Retinal pigment epithelial cell (primary cell): ENCODE results near the gene MICA.
"Not testable (repeated sequence)": the region's sequence is repeated elsewhere in the genome, so short reads cannot be mapped to it uniquely, and the experiment has no call there.

ENCODE experiments used
- DNase-seq: peaks from one replicate; pipeline ENCODE4 v3.0.0-alpha.2; 2010; ENCODE audit warnings: low read depth
- H3K4me3 ChIP-seq: 2 replicates; pipeline ENCODE4 v1.5.1; 2011; ENCODE audit warnings: mild to moderate bottlenecking, low read length, control low read depth, moderate library complexity
- TF ChIP-seq, protein P1 (sequence below): conservative IDR thresholded peaks from 2 replicates; pipeline ENCODE4 v1.5.1; 2011; ENCODE audit warnings: low read depth, low read length, control low read depth, inconsistent platforms

MICA gene

GRCh38 chr6:31368461-31368860, 34.9 kb upstream of the MICA start:
- TF ChIP-seq, protein P1, sequence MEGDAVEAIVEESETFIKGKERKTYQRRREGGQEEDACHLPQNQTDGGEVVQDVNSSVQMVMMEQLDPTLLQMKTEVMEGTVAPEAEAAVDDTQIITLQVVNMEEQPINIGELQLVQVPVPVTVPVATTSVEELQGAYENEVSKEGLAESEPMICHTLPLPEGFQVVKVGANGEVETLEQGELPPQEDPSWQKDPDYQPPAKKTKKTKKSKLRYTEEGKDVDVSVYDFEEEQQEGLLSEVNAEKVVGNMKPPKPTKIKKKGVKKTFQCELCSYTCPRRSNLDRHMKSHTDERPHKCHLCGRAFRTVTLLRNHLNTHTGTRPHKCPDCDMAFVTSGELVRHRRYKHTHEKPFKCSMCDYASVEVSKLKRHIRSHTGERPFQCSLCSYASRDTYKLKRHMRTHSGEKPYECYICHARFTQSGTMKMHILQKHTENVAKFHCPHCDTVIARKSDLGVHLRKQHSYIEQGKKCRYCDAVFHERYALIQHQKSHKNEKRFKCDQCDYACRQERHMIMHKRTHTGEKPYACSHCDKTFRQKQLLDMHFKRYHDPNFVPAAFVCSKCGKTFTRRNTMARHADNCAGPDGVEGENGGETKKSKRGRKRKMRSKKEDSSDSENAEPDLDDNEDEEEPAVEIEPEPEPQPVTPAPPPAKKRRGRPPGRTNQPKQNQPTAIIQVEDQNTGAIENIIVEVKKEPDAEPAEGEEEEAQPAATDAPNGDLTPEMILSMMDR: no peak
- DNase-seq: no peak

GRCh38 chr6:31374118-31374517, 29.3 kb upstream of the MICA start:
- not testable (repeated sequence) for DNase-seq

More at GRCh38 chr6:31368461-31368860, 34.9 kb upstream of the MICA start:
- H3K4me3 ChIP-seq: no peak overlapping the region

DNA sequence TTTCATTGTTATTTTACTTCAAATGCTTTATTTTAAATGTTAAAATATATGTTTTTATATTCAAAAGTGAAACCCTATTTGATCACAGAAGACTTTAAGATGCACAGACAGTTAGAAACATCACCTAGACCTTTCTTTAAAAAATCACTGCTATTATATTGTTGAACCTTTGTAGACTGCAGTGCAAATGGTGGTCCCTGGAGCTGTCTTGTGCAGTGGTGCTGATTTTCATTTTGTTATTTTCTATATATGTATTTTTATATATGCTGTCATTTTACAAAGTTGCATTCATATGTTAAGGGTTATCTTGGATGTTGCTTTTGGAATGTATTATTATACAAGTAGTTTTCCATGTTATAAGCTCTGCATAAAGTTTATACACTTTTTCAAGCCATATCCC, 27.7 kb upstream of the MICA start:
- no peak overlapping the region for H3K4me3 ChIP-seq
- TF ChIP-seq, protein P1: no peak
- DNase-seq: no peak

More at GRCh38 chr6:31374118-31374517, 29.3 kb upstream of the MICA start:
- not testable (repeated sequence) for H3K4me3 ChIP-seq
- TF ChIP-seq, protein P1: peak; percentile 36

- H3K4me3 ChIP-seq: no peak overlapping the region
- TF ChIP-seq, protein P1: no peak
These were observed 26.4 kb upstream of the MICA start for GRCh38 chr6:31377029-31377428.

GRCh38 chr6:31378062-31378720, 25.2 kb upstream of the MICA start:
- no peak overlapping the region for H3K4me3 ChIP-seq
- no peak for DNase-seq
- TF ChIP-seq, protein P1: no peak

More at GRCh38 chr6:31377029-31377428, 26.4 kb upstream of the MICA start:
- no peak for DNase-seq

DNA sequence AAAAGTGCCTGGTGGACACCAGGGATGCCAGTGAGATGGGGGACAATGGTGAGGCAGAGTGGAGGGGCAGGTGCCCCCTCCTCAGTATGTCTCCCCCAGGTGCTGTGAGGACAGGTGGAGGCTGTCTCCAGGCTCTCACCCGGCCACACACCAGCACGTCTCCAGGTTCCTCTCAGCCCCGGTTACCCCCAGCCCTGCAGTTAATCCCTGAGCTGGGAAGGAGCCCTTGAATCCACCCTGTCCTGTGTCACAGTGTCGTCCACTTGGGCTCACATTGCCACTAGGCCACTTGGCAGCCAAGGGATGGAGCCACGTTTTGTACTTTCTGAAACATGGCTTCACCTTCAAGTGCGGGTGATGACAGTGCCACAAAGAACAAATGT, 24.7 kb upstream of the MICA start:
- no peak for DNase-seq
- TF ChIP-seq, protein P1: no peak
- H3K4me3 ChIP-seq: no peak overlapping the region

DNA sequence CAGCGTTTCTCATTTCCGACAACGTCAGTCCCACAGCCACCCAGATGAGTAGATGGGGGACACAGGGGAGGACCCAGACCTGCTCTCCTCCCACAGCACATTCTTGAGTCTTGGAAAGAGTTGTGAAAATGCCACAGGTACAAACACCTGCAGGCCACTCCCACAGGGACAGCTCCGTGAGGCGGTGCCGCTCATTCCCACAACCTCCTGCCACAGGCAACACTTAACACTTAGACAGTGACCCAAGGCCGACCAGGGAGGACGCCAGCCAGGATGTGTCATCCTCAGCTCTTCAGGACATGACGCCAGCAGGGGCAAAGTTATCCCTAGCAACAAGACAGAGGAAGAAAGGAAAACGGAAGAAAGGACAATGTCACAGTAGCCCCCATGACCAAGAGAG, 23.5 kb upstream of the MICA start:
- TF ChIP-seq, protein P1: no peak
- DNase-seq: no peak
- H3K4me3 ChIP-seq: no peak overlapping the region
